Measurements from ENCODE around the gene SH3RF1. TPM values are rescaled to one million over a fixed set of nuclear protein-coding genes. Genes with fewer than 3 reads are reported as not detected.

SH3RF1 gene
- total and polyA plus RNA-seq, 2 of the 8 experiments (the other 6 are each of a cell fraction or from before 2014, with no cell fraction given): 6.9 to 15.1 TPM

DNA sequence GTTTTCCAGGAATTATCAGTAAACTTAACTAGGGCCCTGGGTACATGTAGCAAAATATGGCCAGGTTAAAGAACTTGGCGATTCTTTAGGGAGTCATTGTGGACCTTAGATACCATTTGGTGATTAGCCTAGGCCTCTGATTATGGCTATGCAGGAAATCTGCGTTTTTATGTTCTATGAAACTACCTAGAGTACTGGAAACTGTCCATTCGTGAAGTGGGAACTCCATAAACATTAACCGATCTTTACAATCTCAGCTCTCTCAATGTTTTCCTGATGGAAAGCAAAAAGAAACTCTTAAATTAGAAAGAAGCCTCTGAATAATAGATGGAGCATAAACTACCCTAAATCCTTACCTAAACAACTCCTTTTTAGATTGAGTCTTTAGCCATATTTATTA, 121.9 kb downstream of the SH3RF1 start:
- Histone ChIP-seq H2AK5ac (ENCODE audit: low read depth, low read length) (no peak overlapping the region), H2BK20ac (ENCODE audit: low read length) (no peak overlapping the region), H4K91ac (replicated peaks; ENCODE audit: insufficient read length, low read length) (no peak overlapping the region), H2BK120ac (replicated peaks; ENCODE audit: low read depth, low read length) (no peak overlapping the region), H3K36me3 (ENCODE audit: control insufficient read depth in 2 of 4, insufficient read depth in 4 of 4, low read length in 3 of 4) (no peaks in the 10 kb centered on the region; a peak in 2 of 8 replicates), H2BK15ac (ENCODE audit: low read length) (no peak overlapping the region), H3K9me3 (ENCODE audit: insufficient read depth in 2 of 2, low read depth in 1 of 2, low read length in 1 of 2) (no peaks in the 10 kb centered on the region), H3K27me3 (replicated peaks in 1 of 4; ENCODE audit: control insufficient read depth in 3 of 4, extremely low read depth in 1 of 4, insufficient read depth in 3 of 4, low read length in 3 of 4) (no peaks in the 10 kb centered on the region), H3K56ac (replicated peaks; ENCODE audit: insufficient read length, low read depth, low read length) (no peak overlapping the region), H3K4me2 (ENCODE audit: insufficient read depth in 1 of 2, low read depth in 2 of 2, low read length in 2 of 2) (no peak overlapping the region), H3K4ac (replicated peaks; ENCODE audit: insufficient read length, low read depth, low read length) (no peak overlapping the region), H3K4me1 (replicated peaks in 1 of 4; ENCODE audit: control insufficient read depth in 3 of 4, insufficient read depth in 4 of 4, low read length in 3 of 4) (peaks cover 0 to 3% (median 0%) of the 10 kb centered on the region in 4 experiments; a peak in 1 of 7 replicates), H3K23ac (ENCODE audit: insufficient read length) (no peak overlapping the region), H4K8ac (ENCODE audit: extremely low read depth, insufficient read depth, low read length) (no peak overlapping the region), H4K20me1 (replicated peaks in 1 of 2; ENCODE audit: control insufficient read depth in 1 of 2, insufficient read depth in 2 of 2, low read length in 2 of 2) (no peaks in the 10 kb centered on the region), H3K79me2 (ENCODE audit: control insufficient read depth in 1 of 2, insufficient read depth in 2 of 2, low read length in 2 of 2) (no peaks in the 10 kb centered on the region), H2BK12ac (ENCODE audit: low read depth, low read length) (no peak overlapping the region), H3K14ac (ENCODE audit: insufficient read length) (no peak overlapping the region), H4K5ac (ENCODE audit: insufficient read length, low read depth, low read length) (no peak overlapping the region), H3K9ac (replicated peaks in 1 of 4; ENCODE audit: extremely low read depth in 1 of 4, low read depth in 3 of 4, low read length in 3 of 4) (no peak overlapping the region), H3K18ac (ENCODE audit: extremely low read depth, low read length) (no peak overlapping the region), H2BK5ac (ENCODE audit: low read depth, low read length) (no peak overlapping the region), H3K27ac (ENCODE audit: low read depth, low read length) (no peak overlapping the region), H3K4me3 (ENCODE audit: extremely low read depth in 1 of 4, insufficient read depth in 2 of 4, low read depth in 3 of 4, low read length in 4 of 4) (no peak overlapping the region), H3K79me1 (ENCODE audit: low read depth, low read length) (no peaks in the 10 kb centered on the region), H3K23me2 (ENCODE audit: low read depth, low read length) (no peaks in the 10 kb centered on the region), H2AFZ (ENCODE audit: low read length) (no peak overlapping the region)
- DNase-seq (ENCODE audit: low read depth in 1 of 2, low spot score in 2 of 2) (no peak), FAIRE-seq (no peak)
- ChIA-PET POLR2A (ENCODE audit: partially characterized antibody) (no interaction called here), CTCF (ENCODE audit: partially characterized antibody) (interaction anchor here (0.7 to 3.0 kb wide), 4 partner anchors 9 to 124 kb away, joined by 3 to 8 read pairs (median 3); no protein-coding TSS in a partner anchor)
- TF ChIP-seq PHF8 (conservative IDR thresholded peaks at IDR 0.05; ENCODE audit: low read depth, low read length): no peak
- TF ChIP-seq, protein P1, sequence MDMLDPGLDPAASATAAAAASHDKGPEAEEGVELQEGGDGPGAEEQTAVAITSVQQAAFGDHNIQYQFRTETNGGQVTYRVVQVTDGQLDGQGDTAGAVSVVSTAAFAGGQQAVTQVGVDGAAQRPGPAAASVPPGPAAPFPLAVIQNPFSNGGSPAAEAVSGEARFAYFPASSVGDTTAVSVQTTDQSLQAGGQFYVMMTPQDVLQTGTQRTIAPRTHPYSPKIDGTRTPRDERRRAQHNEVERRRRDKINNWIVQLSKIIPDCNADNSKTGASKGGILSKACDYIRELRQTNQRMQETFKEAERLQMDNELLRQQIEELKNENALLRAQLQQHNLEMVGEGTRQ (IDR thresholded peaks at IDR 0.05; ENCODE audit: low read length): no peak
- 82% methylated on average over 4 of the region's 4 CpGs; no CpG with 5 or more reads in 1 of the 2 experiments for WGBS, 2 experiments (ENCODE audit: extremely low coverage in 1 of 2, insufficient coverage in 1 of 2, insufficient read length in 1 of 2, insufficient replicate concordance in 2 of 2, low coverage in 1 of 2, low lambda C conversion rate in 2 of 2, missing lambda C conversion rate in 1 of 2)
